HG02970 (cell line): ENCODE measurements around the gene DICER1.

Experiments used
- ATAC-seq: cut with Tn5 transposase; IDR thresholded peaks from one replicate; pipeline ENCODE4 v1.9.1; 2021; ENCODE audit warnings: mild to moderate bottlenecking, moderate library complexity, moderate number of reproducible peaks; ENCODE audit not compliant: unreplicated experiment, low FRiP score

The DICER1 gene

DNA sequence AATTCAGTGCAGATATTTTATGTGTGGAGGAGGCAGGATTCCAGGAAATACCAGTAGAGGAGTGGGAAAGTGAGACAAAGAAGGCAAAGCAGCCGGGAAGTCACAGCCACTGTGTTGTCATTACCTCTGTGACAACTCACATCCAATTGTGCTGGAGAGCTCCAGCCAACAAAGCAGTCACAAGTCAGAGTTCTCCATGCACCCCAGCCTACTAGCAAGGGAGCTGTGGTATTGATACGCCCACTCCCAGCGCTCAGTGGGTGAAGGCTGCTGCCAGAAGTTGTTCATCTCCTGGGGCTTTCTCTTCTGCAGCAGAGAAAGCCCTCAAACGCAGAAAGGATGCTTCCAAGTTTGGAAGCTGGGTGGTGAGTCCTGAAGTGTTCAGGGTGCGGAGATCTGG, 93.9 kb downstream of the DICER1 start:
- no peak for ATAC-seq

GRCh38 chr14:95062946-95063345, 94.4 kb downstream of the DICER1 start:
- ATAC-seq = no peak

GRCh38 chr14:95062220-95062619, 95.1 kb downstream of the DICER1 start:
- ATAC-seq = no peak

GRCh38 chr14:95061317-95062093, 95.8 kb downstream of the DICER1 start:
- no peak for ATAC-seq

GRCh38 chr14:95059126-95059525, 98.2 kb downstream of the DICER1 start:
- no peak for ATAC-seq

DNA sequence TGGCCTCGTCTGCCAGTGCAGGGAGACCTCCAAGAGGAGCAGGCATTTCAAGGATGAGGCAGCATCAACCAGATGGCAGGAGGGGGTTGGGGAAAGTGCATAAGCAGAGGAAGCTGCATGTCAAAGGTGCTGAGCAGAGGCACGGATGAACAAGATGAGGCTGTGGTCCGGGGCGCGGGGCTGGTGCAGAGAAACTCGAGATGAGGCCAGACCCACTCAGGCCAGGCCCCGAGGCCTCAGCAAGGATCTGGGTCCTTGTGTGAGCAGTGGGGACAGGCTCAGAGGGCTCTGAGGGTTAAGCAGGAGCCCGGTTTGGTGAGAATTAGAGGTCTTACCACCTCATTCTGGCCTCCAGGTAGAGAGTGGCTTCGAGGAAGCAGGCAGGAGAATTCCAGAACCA, 98.8 kb downstream of the DICER1 start:
- ATAC-seq = no peak

- no peak for ATAC-seq
Measured at GRCh38 chr14:95057851-95058250, 99.5 kb downstream of the DICER1 start.

DNA sequence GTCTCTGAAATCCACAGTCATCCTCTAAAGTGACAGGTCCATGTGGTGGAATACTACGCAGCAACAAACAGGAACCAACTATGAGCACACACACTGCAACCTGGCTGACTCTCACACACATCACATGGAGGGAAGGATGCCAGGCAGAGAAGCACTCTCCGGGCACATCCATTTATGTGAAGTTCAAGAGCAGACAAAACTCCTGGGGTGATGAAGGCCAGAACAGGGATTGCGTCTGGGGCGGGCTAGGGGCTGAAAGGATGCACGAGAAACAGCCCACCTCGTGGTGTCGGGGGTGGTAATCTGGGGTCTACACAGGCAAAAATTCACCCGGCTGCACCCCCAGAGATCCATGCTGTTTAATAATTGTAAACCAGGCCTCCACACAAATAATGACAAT, 100.2 kb downstream of the DICER1 start:
- no peak for ATAC-seq

DNA sequence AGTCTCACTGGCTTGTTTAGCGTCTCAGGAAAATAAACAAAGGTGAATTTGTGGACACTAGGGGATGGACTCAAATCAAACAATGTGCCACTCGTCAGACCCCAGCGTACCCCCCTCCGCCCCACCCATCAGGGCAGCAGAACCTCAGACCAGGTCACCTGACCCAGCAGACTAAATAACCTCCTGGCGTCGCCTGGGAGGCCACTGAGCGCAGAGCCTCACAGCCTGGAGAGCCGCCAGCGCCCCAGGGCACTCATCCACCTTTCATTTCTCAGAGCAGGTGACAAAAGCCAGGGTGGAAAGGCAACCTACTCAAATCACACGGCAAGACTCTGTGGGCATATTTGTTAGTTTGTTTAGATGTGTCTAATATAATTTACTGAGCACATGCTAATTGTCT, 100.9 kb downstream of the DICER1 start:
- no peak for ATAC-seq

GRCh38 chr14:95055318-95055717, 102.0 kb downstream of the DICER1 start:
- ATAC-seq = no peak

DNA sequence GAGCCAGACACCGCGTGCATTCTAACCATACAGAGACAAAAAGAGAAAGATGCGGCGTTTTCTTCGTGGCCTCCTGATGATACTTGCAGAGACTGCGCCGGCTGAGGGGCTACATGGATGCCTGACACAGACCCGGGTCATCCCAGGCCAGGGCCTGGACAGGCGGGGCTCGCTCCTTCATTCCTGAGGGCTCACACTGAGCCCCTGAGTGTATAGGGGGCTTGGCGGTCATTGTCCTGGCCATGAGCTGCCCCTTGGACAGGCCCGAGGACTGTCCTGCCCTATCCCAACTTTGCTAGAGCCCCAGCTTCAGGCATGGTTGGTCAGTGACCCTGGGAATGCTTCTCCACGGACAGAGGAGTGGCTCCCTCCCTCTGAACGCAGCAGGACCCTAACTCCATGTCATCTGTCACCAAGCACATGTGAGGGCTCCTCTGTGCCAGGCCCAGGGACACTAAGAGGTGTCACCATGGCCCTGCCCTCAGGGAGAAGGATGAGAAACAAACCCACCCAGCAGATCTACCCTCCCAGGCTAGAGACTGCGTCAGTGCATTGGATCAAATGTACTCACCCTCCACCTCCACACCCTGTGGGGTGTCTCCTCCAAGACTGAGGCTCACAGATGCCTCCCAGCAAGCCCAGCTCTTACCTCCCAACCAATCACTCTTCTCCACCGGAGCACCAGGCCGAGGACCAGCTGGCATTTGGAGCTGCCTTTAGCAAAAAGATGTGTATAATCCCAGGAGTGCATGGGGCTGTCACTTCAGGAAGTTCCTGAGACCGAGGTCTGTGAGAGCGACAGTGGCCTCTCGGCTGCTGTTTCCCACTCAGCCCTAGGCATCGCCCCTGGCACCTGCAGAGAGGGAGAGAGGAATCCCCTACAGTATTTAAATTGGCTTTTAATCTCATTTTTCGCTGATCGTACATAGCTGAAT, 102.7 kb downstream of the DICER1 start:
- no peak for ATAC-seq

GRCh38 chr14:95052016-95052585, 105.2 kb downstream of the DICER1 start:
- ATAC-seq = no peak

DNA sequence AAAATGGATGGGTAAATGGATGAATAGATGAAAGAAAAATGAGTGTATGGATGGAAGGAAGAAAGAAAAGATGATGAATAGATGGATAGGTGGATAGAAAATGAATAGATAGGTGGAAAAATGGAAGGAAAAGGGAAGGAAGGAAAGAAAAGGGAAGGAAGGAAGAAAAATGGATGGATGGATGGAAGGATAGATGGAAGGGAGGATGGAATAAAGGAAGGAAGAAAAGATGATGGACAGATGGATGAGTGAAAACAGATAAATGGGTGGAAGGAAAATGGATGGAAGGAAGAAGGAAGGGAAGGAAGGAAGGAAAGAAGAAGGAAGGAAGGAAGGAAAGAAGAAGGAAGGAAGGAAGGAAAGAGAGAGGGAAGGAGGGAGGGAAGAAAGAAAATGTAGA, 107.4 kb downstream of the DICER1 start:
- ATAC-seq = no peak

DNA sequence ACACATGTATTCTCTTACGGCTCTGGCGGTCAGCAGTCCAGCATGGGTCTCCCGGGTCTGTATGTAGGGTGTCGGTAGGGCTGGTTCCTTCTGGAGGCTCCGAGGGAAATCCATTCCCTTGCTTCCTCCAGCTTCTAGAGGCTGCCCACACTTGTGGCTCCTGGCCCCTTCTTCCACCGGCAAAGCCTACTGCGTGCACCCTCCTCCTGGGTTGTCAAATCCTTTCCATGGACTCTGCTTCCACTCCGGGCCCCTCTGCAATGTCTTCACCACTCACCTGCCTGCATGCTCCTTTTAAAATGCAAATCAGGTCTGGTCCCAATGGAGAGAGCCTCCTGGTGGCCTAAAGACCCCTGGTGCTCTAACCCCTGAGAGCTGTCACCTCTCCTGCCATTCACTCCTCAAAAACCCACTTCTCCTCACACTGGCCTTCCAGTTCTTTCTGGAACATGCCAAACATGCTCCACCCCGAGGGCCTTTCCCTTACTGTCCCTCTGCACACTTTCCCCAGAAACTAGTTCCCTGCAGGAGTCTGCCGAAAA, 108.5 kb downstream of the DICER1 start:
- ATAC-seq = no peak

DNA sequence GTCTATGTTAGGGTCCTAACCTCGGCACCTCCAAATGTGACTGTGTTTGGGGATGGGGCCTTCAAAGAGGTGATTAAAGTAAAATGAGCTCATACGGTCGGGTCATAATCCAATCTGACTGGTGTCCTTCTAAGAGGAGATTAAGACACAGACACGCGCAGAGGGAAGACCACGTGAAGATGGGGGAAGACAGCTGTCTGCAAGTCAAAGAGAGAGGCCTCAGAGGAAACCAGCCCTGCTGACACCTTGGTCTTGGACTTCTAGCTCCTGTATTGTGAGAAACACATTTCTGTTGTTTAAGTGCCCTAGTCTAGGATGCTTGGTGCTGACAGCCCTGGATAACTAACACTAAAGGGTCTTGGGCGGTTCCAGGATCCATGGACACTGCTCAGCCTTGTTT, 109.6 kb downstream of the DICER1 start:
- ATAC-seq = no peak

DNA sequence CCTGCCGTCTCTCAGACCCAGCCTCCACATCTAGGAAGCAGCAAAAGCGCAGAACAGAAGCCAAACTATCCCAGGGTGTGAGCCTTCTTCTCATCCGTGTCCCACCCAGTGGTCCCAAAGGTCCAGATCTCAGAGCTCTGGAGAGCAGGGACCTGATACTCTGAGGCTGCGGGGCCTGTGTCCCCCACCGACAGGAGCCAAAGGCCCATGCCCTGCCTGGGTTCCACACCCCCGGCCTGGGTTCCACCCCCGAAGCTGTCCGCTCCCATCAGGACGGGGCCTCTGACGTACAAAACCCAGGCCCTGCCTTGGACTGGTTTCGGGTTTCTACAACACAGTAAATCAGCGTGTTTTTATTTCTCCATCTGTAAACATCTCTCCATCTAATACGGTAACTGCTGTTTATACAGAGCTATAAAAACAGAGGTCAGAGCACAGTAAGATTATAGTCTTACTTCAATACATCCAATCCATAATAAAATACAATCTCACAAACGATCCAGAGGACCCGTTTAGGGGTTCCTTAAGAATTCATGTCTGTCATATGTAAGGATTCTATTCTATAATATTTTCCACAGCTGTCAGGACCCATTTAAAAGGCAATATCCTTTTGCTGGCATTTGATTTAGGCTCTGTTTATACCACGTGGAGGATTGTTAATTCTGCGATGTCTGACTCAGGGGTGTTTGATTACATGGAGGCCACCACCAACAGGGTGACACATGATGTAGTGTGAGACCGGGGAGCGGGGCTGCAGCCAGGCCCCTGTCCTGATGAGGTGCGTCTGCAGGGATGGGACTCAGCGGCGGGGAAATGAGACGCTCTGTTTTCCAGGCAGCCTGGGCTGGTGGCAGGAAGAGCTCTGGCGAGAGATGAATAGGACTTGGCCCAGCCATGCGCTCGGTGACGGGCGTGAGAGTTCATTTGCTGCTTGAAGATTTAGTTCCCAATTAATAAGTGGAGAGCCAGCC, 110.3 kb downstream of the DICER1 start:
- no peak for ATAC-seq

GRCh38 chr14:95045836-95046430, 111.4 kb downstream of the DICER1 start:
- no peak for ATAC-seq

GRCh38 chr14:95045106-95045701, 112.1 kb downstream of the DICER1 start:
- no peak for ATAC-seq

- ATAC-seq = no peak
Measured at GRCh38 chr14:95044463-95045105, 112.7 kb downstream of the DICER1 start.
